H9 (cell line): ENCODE measurements around the gene B4GALT1. TPM values are rescaled to one million over a fixed set of nuclear protein-coding genes. Genes with fewer than 3 reads are reported as not detected.
A peak's percentile ranks its signal among the peaks of the same experiment; 100 is the strongest.

ENCODE experiments used
- DNase-seq: peaks from one replicate; pipeline ENCODE4 v3.0.0-alpha.2; 2017
- H2AFZ ChIP-seq: one replicate; pipeline ENCODE4 v1.6.1; 2013; ENCODE audit warnings: mild to moderate bottlenecking, low read length, control low read depth, moderate library complexity
- H2AK5ac ChIP-seq: 2 replicates; pipeline ENCODE4 v1.6.1; 2013; ENCODE audit warnings: low read length, control low read depth, mixed read lengths; ENCODE audit not compliant: insufficient read length
- H2BK120ac ChIP-seq: one replicate; pipeline ENCODE4 v1.6.1; 2013; ENCODE audit warnings: low read depth, mild to moderate bottlenecking, low read length, control low read depth, inconsistent platforms; ENCODE audit not compliant: poor library complexity, severe bottlenecking
- H2BK12ac ChIP-seq: 2 replicates; pipeline ENCODE4 v1.6.1; 2013; ENCODE audit warnings: low read length, control low read depth, mixed read lengths, low read depth; ENCODE audit not compliant: insufficient read length
- H2BK15ac ChIP-seq: 2 replicates; pipeline ENCODE4 v1.6.1; 2013; ENCODE audit warnings: low read depth, low read length, control low read depth
- H2BK20ac ChIP-seq: one replicate; pipeline ENCODE4 v1.6.1; 2013; ENCODE audit warnings: low read depth, mild to moderate bottlenecking, low read length, control low read depth, inconsistent platforms; ENCODE audit not compliant: poor library complexity, severe bottlenecking
- H2BK5ac ChIP-seq: 2 replicates; pipeline ENCODE4 v1.6.1; 2013; ENCODE audit warnings: low read length, control low read depth, mixed read lengths; ENCODE audit not compliant: insufficient read length
- H3K14ac ChIP-seq: 2 replicates; pipeline ENCODE4 v1.6.1; 2013; ENCODE audit warnings: low read length, control low read depth; ENCODE audit not compliant: insufficient read depth
- H3K18ac ChIP-seq: 2 replicates; pipeline ENCODE4 v1.6.1; 2013; ENCODE audit warnings: low read depth, mild to moderate bottlenecking, mixed read lengths, low read length, control low read depth; ENCODE audit not compliant: insufficient read length
- H3K23ac ChIP-seq: 2 replicates; pipeline ENCODE4 v1.6.1; 2013; ENCODE audit warnings: low read length, control low read depth, mixed read lengths, low read depth; ENCODE audit not compliant: insufficient read length
- H3K23me2 ChIP-seq: 2 replicates; pipeline ENCODE4 v1.6.1; 2013; ENCODE audit warnings: low read depth, mild to moderate bottlenecking, mixed read lengths, low read length, control low read depth; ENCODE audit not compliant: insufficient read length, poor library complexity, severe bottlenecking
- H3K27ac ChIP-seq: 2 replicates; pipeline ENCODE4 v1.5.1; 2013; ENCODE audit warnings: low read length, control low read depth, mixed read lengths, low read depth; ENCODE audit not compliant: insufficient read length
- H3K27me3 ChIP-seq: 2 replicates; pipeline ENCODE4 v1.6.1; 2013; ENCODE audit warnings: low read length, control low read depth, inconsistent platforms; ENCODE audit not compliant: insufficient read depth
- H3K4ac ChIP-seq: 2 replicates; pipeline ENCODE4 v1.6.1; 2013; ENCODE audit warnings: low read depth, mild to moderate bottlenecking, control low read depth, inconsistent platforms, low read length, moderate library complexity
- H3K4me1 ChIP-seq: 2 replicates; pipeline ENCODE4 v1.6.1; 2013; ENCODE audit warnings: low read length, control low read depth, inconsistent platforms; ENCODE audit not compliant: insufficient read depth
- H3K4me2 ChIP-seq: 2 replicates; pipeline ENCODE4 v1.6.1; 2013; ENCODE audit warnings: low read length, control low read depth, mixed read lengths; ENCODE audit not compliant: insufficient read length, insufficient read depth
- H3K56ac ChIP-seq: 2 replicates; pipeline ENCODE4 v1.6.1; 2013; ENCODE audit warnings: low read depth, mild to moderate bottlenecking, mixed read lengths, low read length, control low read depth; ENCODE audit not compliant: insufficient read length
- H3K79me1 ChIP-seq: 2 replicates; pipeline ENCODE4 v1.6.1; 2013; ENCODE audit warnings: low read depth, mild to moderate bottlenecking, moderate library complexity, low read length, control low read depth, inconsistent platforms; ENCODE audit not compliant: insufficient read depth, poor library complexity, severe bottlenecking
- H3K79me2 ChIP-seq: 2 replicates; pipeline ENCODE4 v1.6.1; 2013; ENCODE audit warnings: low read length, control low read depth, inconsistent platforms; ENCODE audit not compliant: insufficient read depth
- H3K9ac ChIP-seq: 2 replicates; pipeline ENCODE4 v1.6.1; 2013; ENCODE audit warnings: low read length, control low read depth, mixed read lengths; ENCODE audit not compliant: insufficient read length; ENCODE audit errors: extremely low read depth
- H3K9me3 ChIP-seq: one replicate; pipeline ENCODE4 v1.6.1; 2013; ENCODE audit warnings: low read depth, low read length, inconsistent platforms; ENCODE audit not compliant: control insufficient read depth
- H3T11ph ChIP-seq: one replicate; pipeline ENCODE4 v1.6.1; 2013; ENCODE audit warnings: mild to moderate bottlenecking, low read length, control low read depth, inconsistent platforms
- H4K20me1 ChIP-seq: one replicate; pipeline ENCODE4 v1.6.1; 2013; ENCODE audit not compliant: control insufficient read depth, insufficient read length, insufficient read depth
- H4K5ac ChIP-seq: 2 replicates; pipeline ENCODE4 v1.6.1; 2013; ENCODE audit warnings: low read depth, mild to moderate bottlenecking, mixed read lengths, low read length, control low read depth; ENCODE audit not compliant: insufficient read length
- H4K8ac ChIP-seq: replicated peaks from 2 replicates; pipeline ENCODE4 v1.6.1; 2013; ENCODE audit warnings: low read length, control low read depth, mixed read lengths, low read depth; ENCODE audit not compliant: insufficient read length
- H4K91ac ChIP-seq: 2 replicates; pipeline ENCODE4 v1.6.1; 2013; ENCODE audit warnings: low read depth, mild to moderate bottlenecking, moderate library complexity, mixed read lengths, low read length, control low read depth; ENCODE audit not compliant: insufficient read length
- H3K27ac Mint-ChIP-seq, 3 experiments: 2 replicates in 2 of 3; 3 replicates in 1 of 3; pipeline ENCODE4 v1.8.0; 2020 to 2021; ENCODE audit warnings: mixed read lengths in 3 of 3, mild to moderate bottlenecking in 1 of 3, moderate library complexity in 1 of 3
- H3K27me3 Mint-ChIP-seq: 2 replicates; pipeline ENCODE4 v1.8.0; 2021; ENCODE audit warnings: low read depth, mild to moderate bottlenecking, moderate library complexity, mixed read lengths
- H3K36me3 Mint-ChIP-seq, 3 experiments: 2 replicates in 2 of 3; 3 replicates in 1 of 3; pipeline ENCODE4 v1.8.0; 2020 to 2021; ENCODE audit warnings: low read depth in 3 of 3, mixed read lengths in 3 of 3; ENCODE audit not compliant: insufficient read depth in 1 of 3
- H3K4me1 Mint-ChIP-seq, 2 experiments: 2 replicates each; pipeline ENCODE4 v1.8.0; 2020; ENCODE audit warnings: mixed read lengths in 2 of 2
- H3K4me3 Mint-ChIP-seq, 2 experiments: 2 replicates in 1 of 2; 3 replicates in 1 of 2; pipeline ENCODE4 v1.8.0; 2020 to 2021; ENCODE audit warnings: mild to moderate bottlenecking in 2 of 2, mixed read lengths in 2 of 2, moderate library complexity in 1 of 2
- H3K9me3 Mint-ChIP-seq, 2 experiments: 2 replicates in 1 of 2; 3 replicates in 1 of 2; pipeline ENCODE4 v1.8.0; 2020; ENCODE audit warnings: mild to moderate bottlenecking in 2 of 2, mixed read lengths in 2 of 2, moderate library complexity in 1 of 2
- CTCF ChIP-seq: fragments of 200-600 bp; sonication (generic); conservative IDR thresholded peaks from 3 replicates; pipeline ENCODE4 v1.8.0; 2021; ENCODE audit warnings: antibody characterized with exemption, mild to moderate bottlenecking
- WGBS: extraction: QIAGEN DNeasy Blood & Tissue Kit; methylation state at CpG from one replicate; pipeline ENCODE4 v1.1.7; 2013; ENCODE audit warnings: missing lambda C conversion rate, low lambda C conversion rate, mixed read lengths; ENCODE audit not compliant: insufficient read length; ENCODE audit errors: extremely low coverage; 5-methylcytosine and 5-hydroxymethylcytosine counted together
- total RNA-seq: library from RNA; stranded (reverse); gene quantifications from 2 replicates; pipeline ENCODE4 v1.2.1, GENCODE V29; 2021

B4GALT1 gene
- total RNA-seq, 1 experiment from 2014 or later: 15.3 TPM

GRCh38 chr9:33140401-33141360 lies 26.5 kb downstream of the B4GALT1 start:
- peaks cover 4% of the 10 kb centered on the region for H3K79me1 ChIP-seq
- H3K4me3 Mint-ChIP-seq: no peak overlapping the region
- no peak overlapping the region for H2BK12ac ChIP-seq
- no peak overlapping the region for H2BK20ac ChIP-seq
- no peak overlapping the region for H2AK5ac ChIP-seq
- H2BK120ac ChIP-seq: no peak overlapping the region
- H3K56ac ChIP-seq: no peak overlapping the region
- no peak overlapping the region for H3T11ph ChIP-seq
- H4K5ac ChIP-seq: no peak overlapping the region
- no CpG with 5 or more reads among the region's 9 CpGs for WGBS
- peaks cover 13 to 14% of the 10 kb centered on the region in 2 experiments for H3K4me1 Mint-ChIP-seq
- DNase-seq: no peak
- no peak overlapping the region for H3K23ac ChIP-seq
- no peaks in the 10 kb centered on the region for H4K20me1 ChIP-seq
- peak overlapping the region in 2 of 3 experiments; percentile 34 to 81; a peak in 3 of 7 replicates for H3K27ac Mint-ChIP-seq
- H3K27me3 ChIP-seq: no peaks in the 10 kb centered on the region
- no peak overlapping the region for H2BK15ac ChIP-seq
- no peak overlapping the region for H3K27ac ChIP-seq
- no peaks in the 10 kb centered on the region for H3K9me3 ChIP-seq
- no peak overlapping the region for H3K4me2 ChIP-seq
- H3K14ac ChIP-seq: no peak overlapping the region
- no peak overlapping the region for H3K9ac ChIP-seq
- no peaks in the 10 kb centered on the region; the same call in 1 of the 2 replicates for H3K79me2 ChIP-seq
- H3K27me3 Mint-ChIP-seq: no peaks in the 10 kb centered on the region
- no peak for TF ChIP-seq CTCF
- no peaks in the 10 kb centered on the region for H3K36me3 Mint-ChIP-seq
- no peaks in the 10 kb centered on the region for H3K23me2 ChIP-seq
- H2AFZ ChIP-seq: no peak overlapping the region
- H3K4me1 ChIP-seq: no peaks in the 10 kb centered on the region
- H4K91ac ChIP-seq: no peak overlapping the region
- H3K9me3 Mint-ChIP-seq: no peaks in the 10 kb centered on the region; a peak in 1 of 5 replicates
- no peak overlapping the region for H2BK5ac ChIP-seq
- H3K18ac ChIP-seq: no peak overlapping the region
- no peak overlapping the region for H4K8ac ChIP-seq
- no peak overlapping the region for H3K4ac ChIP-seq
